KBM-7 (cell line): Measurements from ENCODE around the gene DGAT2.
A peak's percentile ranks its signal among the peaks of the same experiment; 100 is the strongest.
"Not testable (repeated sequence)": the region's sequence is repeated elsewhere in the genome, so short reads cannot be mapped to it uniquely, and the experiment has no call there.

Experiments used
- DNase-seq: peaks from one replicate; pipeline ENCODE4 v3.0.0-alpha.2; 2015
- in situ Hi-C: fragments of 300-500 bp; cut with MboI; formaldehyde crosslinking; loops from 2 replicates; pipeline ENCODE4 v1.14.3; 2020; ENCODE audit warnings: low sequenced_read_pairs, low pct_unique_long_range_greater_than_20kb, mixed read lengths

The DGAT2 gene

DNA sequence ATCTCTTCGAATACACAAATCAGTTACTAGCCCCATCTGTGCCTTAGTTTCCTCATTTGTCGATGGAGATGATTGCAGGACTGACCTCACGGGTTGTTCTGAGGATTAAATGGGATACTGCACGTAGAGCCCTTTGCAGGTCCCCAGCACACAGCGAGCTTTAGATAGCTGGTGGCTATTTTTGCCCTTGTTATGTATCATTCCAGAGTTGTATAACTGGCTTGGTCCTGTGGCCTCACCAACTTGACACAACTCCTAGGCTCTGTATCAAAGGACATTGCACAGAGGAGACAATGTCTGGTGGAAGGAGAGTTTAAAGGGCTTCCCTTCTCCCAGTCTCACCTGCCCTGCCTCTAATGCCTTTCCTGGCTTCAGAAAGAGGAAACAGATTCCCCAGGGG is 22.8 kb upstream of the DGAT2 start:
- in situ Hi-C loops, result no loop called here
- DNase-seq, result no peak

DNA sequence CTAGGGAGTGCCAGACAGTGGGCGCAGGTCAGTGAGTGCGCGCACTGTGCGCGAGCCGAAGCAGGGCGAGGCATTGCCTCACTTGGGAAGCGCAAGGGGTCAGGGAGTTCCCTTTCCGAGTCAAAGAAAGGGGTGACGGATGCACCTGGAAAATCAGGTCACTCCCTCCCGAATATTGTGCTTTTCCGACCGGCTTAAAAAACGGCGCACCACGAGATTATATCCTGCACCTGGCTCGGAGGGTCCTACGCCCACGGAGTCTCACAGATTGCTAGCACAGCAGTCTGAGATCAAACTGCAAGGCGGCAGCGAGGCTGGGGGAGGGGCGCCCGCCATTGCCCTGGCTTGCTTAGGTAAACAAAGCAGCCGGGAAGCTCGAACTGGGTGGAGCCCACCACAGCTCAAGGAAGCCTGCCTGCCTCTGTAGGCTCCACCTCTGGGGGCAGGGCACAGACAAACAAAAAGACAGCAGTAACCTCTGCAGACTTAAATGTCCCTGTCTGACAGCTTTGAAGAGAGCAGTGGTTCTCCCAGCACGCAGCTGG is 19.8 kb upstream of the DGAT2 start:
- in situ Hi-C loops, DNase-seq: not testable (repeated sequence)

DNA sequence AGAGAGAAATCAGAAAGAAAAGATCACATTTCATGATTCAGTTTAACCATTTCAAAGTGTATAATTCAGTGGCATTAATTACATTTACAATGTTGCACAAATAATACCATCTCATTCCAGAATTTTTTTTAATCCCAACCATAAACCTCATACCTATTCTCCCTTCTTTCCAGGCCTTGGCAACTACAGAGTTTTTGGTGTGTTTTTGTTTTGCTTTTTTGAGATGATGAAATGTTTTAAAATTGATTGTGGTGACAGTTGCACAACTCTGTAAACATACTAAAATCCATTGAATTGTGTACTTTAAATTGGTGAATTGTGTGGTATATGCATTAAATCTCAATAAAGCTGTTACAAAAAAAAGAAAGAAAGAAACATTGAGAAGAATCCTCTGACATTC is 13.6 kb upstream of the DGAT2 start:
- DNase-seq, in situ Hi-C loops: not testable (repeated sequence)

DNA sequence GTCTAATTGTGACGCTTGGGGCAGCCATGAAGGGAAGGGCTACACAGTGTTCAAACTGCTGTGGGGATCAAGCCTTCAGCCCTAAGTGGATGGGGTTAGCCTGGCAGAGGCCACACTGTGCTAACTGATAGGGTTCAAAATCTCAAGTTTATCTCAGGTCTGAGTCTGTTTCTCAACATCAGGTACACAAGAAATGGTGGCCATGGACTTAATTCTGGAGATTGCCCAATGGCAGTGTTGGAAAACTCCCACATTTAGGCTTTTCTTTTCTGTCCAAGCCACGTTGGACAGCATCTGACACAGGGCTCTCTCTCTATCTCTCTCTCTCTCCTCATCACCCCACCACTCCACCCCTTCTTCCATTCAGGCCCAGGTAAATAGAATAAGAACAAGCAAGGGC is 10.9 kb upstream of the DGAT2 start:
- in situ Hi-C loops, result no loop called here
- no peak for DNase-seq

DNA sequence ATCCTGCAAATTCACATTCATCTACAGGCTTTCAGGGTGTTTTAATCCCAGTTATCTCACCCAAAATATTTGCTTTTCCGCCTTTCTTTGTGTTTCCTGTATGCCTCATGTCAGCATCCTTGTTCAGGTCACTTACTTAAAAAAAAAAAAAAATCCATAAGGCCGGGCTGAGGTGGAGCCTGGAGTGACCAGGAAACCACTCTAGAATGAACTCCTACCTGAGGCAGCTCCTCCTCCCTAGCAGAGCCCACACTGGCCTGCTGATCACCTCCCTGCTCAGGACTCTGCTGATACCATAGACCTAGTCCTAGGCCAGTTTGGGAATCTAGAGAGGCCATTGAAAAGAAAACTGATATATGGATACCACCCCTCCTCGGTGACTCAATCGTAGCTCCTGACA is 8.7 kb upstream of the DGAT2 start:
- in situ Hi-C loops, result no loop called here
- DNase-seq, result no peak

DNA sequence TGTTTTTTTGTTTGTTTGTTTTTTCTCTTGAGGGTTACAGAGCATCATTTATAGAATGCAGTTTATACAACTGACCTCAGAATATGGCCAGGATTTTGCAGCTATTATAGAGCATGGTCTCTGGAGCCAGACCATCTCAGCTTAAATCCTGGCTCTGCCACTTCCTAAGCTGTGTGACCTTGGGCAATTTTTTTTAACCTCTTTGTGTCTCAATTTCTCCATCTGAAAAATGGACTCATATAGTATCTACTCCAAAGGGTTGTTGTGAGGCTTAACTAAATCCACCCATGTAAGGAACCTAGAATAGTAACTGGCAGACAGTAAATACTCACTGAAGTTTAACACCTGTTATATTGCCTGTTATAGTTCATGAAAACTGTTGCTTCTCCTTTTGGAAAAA is 8.3 kb upstream of the DGAT2 start:
- DNase-seq, result no peak
- in situ Hi-C loops, result no loop called here

DNA sequence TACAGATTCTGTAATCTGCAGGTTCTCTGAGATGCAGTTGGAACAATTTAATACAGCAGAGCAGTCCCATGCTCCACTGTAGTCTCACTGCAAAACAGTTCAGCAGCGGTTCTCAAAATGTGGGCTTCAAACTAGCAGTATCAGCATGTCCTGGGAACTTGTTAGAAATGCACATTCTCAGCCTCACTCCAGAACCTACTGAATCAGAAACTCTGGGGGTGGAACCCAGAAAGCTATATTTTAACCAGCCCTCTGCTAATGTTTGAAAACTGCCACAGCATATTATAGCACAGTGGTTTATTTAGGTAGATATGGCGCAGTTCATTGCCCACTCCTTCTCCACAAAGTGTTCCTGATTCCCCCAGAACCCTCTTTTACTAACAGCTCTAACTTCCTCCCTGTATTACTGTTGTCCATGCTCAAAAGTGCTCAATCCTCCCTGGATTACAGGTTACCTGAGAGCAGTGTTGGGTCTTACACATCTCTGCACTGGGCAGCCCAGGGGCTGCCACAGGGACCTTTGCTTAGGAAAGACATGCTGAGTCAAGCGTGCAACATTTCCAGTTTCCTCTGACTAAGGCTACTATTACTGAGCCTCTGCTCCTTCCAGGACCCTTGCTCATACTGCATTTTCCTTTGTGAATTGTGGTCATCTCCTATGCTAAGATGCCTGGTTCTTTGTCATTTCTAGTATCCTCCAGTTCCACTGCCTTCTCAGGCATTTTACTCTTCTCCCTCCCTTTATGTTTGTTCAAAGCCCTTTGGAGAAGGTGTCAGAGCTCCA is 7.7 kb upstream of the DGAT2 start:
- DNase-seq, result no peak
- in situ Hi-C loops, result no loop called here

DNA sequence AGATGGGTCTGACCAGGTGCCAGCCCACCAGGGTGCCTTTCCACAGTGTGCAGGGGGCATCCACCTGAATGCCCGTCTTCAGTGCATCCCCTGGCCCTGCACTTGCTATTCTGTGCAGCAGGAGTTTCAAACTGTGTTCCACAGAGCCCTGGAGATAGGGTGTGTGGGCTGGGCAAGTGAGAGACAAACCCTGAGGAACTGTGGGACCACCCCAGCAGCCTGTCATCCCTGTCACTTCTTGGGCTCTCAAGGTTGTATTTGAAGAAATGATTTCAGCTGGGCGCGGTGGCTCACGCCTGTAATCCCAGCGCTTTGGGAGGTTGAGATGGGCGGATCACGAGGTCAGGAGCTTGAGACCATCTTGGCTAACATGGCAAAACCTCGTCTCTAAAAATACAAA is 6.4 kb upstream of the DGAT2 start:
- in situ Hi-C loops, result no loop called here
- no peak for DNase-seq

DNA sequence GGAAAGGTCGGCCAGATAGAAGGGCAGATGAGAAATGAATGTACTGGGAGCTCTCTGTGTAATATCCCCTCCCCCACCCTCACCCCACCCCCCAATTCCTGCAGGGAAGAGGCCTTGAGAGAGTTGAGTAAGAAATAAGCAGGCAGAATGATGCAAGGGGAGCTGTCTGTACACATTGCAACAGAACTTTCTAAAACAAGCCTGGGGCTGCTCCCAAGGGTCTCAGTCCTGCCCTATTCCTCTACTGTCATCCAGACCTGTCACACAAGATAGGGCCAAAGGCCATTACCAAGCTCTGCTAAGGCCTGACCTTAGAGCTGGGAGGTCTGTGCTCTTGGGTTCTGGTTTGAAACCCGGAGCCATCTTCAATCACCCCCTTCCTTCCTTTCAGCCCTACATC is 5.7 kb upstream of the DGAT2 start:
- no peak for DNase-seq
- in situ Hi-C loops, result no loop called here

DNA sequence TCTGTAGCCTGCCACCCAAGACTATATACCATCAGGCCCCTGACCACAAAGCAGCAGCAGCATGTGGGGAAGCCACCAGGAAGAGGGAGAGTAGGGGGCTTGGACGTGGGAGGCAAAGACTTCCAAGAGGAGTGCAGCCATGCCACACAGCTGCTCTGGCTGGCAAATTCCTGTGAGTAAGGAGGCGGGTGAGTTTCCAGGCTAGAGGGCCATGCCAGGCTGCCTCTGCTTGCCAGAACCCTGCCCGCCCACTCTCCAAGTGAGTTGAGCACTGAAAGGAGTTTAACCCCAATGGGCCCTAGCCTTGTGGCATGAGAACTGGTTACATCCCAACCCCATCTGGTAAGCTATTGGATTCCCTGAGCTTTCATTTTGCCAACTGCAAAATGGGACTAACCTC is 4.7 kb upstream of the DGAT2 start:
- no peak for DNase-seq
- in situ Hi-C loops, result no loop called here

DNA sequence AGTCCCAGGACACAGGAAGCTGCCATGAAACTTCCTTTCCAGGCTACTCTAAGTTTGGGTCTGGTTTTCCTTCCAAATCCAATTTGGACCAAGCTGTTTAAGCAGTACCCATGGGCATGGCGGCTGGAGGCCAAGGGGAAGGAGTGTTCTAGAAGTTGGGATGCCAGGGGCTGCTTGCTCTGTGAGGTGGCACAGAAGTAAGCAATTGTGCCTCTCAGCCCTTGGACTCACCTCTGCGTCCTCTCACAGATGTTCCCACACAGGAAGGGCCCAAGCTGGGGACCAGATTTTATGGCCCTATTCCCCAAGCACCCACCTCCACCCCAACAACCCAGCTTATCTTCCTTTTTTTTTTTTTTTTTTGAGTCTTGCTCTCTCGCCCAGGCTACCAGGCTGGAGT is 3.5 kb upstream of the DGAT2 start:
- in situ Hi-C loops, result no loop called here

DNA sequence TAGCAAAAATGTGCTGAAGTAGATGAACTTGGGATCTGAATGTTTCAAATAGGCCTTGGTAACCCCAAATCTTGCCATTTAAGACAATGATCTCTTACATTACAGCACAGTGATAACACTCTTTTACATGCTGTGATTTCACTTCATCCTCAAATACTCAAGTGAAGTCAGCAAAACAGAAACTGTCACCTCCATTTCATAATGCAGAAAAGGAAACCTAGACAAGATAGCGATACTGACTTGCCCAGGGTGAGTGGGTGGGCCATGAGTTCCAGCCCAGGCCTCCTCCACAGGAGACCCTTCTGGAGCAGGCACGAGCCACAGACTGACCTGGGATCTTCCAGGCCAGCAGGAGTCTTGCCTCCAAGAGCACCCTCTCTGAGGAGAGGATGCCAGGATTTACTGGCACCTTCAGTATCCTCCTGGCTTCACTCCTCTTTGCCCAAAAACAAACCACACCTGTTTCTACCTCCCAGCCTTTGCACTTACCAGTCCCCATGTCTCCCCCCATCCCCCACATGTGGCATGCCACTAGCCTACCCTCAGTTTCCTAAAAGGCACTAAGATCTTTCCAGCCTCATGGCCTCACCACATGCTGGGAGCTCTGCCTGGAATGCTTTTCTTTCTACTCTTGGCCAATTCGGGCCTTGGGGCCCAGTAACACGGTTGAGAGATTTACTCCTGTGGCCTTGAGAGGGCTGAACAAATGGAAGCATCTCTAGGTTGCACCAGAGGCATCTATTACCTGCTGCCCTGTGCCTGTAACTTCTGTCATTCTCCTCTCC is 1.9 kb upstream of the DGAT2 start:
- in situ Hi-C loops, result no loop called here
- DNase-seq, result no peak

More for the DNA sequence above, 3.5 kb upstream of the DGAT2 start:
- no peak for DNase-seq

DNA sequence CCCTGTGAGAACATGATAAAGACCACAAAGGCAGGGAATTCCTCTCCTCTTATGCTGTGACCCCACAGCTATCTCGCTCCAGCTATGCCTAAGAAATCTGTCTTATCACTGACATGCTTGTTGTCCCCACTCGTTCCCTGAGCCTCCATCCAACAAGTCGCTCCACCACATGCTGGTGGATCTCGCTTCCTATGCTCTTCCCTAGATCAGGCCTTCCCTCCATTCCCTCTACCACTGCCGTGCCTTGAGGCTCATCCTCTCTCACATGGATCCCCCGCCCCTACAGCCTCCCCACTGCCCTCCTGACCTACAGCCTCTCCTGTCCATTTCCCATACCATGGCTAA is 1.4 kb upstream of the DGAT2 start:
- in situ Hi-C loops, result no loop called here
- DNase-seq, result no peak

DNA sequence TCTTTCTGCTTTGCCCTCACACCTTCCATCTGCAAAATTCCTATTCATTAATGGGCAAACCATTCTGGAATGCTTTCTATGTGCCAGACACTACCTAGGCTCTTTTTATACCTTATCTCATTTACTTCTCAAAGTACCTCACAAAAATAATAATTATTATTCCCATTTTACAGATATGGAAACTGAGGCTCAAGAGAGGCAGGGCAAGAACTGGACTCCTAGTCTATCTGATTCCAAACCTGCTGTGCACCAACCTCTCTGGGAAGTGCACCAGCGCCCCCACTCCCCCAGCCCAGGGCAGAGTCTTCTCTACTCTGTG is 826 bp upstream of the DGAT2 start:
- no peak for DNase-seq

DNA sequence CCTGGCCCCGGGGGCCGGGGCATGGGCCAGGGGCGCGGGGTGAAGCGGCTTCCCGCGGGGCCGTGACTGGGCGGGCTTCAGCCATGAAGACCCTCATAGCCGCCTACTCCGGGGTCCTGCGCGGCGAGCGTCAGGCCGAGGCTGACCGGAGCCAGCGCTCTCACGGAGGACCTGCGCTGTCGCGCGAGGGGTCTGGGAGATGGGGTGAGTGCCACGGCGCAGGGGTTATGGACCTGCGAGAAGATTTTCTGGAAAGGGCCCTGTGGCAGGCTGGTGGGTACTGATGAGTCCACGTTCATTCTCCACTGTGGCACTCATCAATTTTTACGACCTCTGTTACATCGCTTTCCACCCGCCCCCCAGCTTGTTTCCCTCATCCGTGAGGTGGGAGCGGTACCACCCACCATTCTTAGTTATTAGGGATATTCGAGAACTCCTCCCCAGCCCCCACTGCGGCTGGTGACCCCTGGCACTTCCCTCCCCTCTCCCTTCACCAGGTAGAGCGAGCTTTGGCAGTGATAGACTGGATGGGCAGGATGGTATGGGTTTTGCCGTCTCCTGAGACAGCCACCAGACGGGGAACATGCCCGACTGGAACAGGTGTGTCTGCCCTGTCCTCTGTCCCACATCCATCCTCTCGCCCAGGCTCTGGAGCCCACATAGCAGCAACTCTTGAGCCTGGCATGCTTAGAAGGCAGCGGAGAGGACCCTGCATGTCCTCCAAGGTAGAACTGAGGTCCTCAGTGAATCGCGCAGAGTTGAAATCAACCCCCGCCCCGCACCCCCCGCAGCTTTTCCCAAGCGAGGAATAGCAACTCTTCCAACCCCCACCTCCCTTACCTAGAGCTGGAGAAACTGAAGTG is 562 bp downstream of the DGAT2 start:
- in situ Hi-C loops, result no loop called here
- DNase-seq, result no peak

More for the DNA sequence above, 826 bp upstream of the DGAT2 start:
- in situ Hi-C loops, result no loop called here

DNA sequence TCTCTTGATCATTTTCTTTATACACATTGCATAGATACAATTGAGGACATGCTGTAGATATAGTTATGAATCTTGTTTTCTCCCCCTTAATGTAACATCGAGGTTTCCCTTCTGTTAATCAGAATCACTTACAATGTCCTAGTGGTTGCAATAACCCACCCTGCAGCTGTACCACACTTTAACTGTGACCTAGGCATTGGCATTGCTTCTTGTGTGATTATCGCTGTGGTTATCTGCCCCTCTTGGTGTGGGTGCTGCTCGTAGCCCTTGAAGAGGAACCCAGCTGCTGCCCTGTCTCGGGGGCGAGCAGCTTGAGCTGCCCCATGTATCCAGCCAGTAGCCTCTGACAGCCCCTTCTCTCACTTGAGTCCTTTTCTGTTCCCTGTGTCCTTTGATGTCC is 1.5 kb downstream of the DGAT2 start:
- in situ Hi-C loops, result no loop called here
- DNase-seq, result no peak

DNA sequence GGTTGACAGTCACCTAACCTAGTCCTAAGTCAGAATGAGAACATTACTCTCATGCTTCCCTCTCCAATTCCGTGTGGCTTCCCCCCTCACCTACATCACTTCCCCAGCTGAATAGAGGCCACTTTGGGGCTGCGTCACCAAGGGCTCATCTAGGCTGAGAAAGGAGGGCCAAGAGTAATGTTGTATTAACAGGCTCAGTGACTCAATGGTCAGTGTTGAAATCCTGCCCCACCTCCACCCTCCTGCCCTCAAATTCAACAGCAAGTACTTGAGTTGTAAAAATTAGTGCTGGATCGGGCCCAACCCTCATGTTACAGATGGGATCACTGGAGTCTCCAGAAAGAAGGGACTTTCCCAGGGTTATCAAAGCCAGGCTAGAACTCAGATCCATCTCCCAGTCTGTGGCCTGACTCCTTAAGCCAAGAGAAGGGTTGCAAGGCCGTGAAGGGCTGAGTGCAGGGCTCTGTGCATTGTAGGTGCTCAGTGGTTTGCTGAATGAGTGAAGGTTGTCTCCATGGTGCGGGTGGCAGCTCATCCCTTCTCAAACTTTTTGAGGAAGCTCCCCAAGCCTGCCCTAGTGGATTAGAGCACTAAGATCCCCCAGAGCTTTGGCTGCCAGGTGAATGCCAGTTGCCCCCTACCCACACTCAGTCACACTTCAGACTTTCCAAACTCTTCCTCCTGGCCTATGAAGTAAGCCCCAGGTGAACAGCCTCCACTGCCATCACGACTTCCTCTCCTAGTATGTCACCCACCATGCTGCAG is 3.2 kb downstream of the DGAT2 start:
- no peak for DNase-seq
- in situ Hi-C loops, result no loop called here

DNA sequence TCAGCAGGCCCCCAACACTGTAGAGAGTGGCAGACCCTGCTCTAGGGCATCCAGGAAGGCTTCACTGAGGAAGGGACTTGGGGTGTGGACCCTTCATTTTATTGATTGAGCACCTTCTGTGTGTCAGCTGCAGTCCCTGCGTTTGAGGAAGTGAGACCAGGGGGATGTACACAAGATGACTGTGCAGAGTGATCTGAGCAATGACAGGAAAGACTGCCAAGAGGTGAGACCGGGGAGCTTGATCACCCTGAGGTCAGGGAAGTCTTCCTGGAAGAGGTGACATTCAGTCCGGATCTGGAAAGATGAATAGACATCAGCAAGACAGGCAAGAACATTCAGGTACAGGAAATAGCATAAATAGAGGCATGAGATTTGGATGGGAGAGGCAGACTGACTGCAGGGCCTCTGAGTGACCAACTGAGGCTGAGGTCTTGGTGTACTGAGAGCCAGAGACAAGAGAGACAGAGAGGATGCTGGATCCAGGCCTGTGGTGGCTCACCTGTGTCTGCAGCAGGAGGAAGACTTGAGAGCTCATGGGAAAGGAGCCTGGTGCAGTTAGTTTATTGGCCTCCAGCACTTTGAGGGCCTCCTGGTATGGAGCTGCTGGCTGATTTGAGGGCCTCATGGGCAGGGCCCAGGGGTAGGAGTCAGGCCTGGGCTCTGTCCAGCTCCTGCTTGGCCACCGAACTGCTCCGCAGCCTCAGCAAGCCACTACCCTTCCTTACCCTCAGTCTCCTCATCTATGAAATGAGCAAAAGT is 5.2 kb downstream of the DGAT2 start:
- in situ Hi-C loops, result no loop called here
- DNase-seq, result peak; percentile 49
